ENCODE data around the gene STK32A.

GRCh38 chr5:147436596-147436995, 201.8 kb downstream of the STK32A start:
- TF ChIP-seq CTCF (conservative IDR thresholded peaks at IDR 0.05) = no peak
- no peak for TF ChIP-seq ZFX (IDR thresholded peaks at IDR 0.05)

Data from C4-2B (cell line).